ENCODE measurements around the gene AHNAK2. TPM values are rescaled to one million over a fixed set of nuclear protein-coding genes. Genes with fewer than 3 reads are reported as not detected.

The AHNAK2 gene
- total RNA-seq, 1 experiment from 2014 or later, result 191 TPM

DNA sequence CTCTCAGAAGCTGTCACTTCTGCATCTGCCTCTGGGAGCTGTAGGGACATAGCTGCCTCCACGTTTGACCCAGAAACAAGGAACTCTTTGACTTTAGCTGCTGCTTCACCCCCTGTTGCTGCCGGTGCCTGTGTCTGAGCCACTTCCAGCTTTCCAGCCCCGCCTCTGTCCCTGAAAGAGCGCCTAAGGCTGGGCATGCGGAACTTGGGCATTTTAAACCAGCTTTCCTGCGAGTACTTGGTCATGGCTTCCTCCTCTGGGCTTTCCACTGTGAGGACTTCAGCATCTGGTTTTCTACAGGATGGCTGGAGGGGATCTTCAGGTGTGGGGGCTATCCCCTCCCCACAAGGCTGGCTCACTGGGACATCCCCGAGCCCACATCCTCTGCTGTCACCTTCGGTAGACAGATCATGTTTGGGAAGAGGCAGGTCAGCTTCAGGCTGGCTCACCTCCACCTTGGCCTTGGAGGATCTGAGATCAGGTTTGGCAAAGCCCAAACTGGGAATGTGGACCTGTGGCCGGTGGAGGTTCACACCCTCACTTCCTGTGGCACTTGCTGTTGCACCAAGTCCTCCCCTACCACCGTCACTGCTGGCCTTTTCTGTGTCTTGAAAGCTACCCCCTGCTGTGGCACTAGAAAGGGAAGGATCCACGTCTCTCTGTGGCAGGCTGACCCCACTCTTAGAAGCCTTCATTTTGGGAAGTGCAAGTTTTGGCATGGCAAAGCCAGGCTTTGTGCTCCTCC lies 38.3 kb downstream of the AHNAK2 start:
- DNase-seq (ENCODE audit: low spot score), result no peak

DNA sequence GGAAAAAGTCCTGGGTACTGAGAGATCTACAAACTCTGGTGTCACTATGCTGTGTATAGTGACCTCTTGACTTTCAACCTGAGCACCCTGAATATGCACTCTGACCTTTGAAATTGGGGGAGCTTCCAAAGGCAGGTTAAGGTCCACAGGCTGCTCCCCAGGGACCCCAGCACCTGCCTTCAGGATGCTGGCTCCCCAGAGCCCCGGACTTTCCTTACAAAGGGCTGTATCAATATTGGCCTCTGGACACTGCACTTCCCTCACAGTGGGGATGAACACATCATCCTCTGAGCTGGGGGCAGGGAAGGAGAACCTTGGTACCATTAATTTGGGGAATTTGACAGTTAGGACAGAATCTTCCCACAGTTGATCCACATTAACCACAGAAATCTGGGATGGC lies 39.2 kb downstream of the AHNAK2 start:
- DNase-seq (ENCODE audit: low spot score), result no peak

DNA sequence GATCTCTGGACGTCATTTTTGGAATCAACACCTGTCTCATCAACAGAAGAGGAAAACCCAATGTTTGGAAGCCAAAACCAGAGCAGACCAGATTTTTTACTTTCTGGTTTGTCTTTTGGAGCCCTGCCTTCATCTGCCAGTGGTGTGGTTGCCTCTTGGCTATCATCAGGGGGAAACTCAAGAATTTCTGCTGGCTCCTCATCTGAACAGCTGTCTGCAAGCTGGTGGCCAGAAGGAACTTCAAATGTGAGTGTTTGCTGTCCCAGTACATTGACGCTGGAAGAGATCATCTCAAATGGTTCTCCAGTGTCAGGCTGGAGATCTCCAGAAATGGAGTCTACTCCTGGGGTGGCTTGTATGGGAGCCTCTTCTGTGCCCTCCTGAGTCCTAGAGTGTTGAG lies 39.7 kb downstream of the AHNAK2 start:
- DNase-seq (ENCODE audit: low spot score), result no peak

DNA sequence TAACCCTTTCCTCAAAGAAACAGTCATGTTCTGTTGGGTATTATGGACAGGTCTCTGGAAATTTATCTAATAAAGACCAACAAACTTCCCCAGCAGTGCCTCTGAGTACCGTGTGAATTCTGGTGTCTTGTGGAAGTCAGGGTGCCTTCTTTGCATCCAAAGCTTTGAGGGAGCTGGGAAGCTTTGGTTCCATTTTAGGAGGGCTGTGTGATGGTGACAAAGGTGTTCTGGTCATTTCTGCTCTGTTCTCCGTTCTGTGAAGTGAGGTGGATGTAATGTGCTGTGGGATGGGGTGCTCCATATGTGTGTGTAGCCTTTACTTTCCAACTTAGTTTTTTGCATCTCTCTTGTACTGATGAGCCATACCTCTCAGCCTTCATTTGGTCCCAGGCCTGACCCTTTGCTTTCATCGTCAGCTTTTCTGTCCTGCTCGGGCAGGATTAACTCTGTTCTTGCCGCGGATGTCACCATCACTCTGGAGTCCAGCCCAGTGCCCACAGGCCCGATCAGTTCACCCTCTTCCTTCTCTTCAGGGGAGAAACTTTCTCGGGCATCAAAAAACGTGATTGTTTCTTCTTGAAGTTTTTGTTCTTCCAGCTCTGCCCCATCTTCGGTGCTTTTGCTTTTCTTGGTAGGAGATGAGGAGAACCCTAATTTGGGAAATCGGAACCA lies 40.3 kb downstream of the AHNAK2 start:
- no peak for DNase-seq (ENCODE audit: low spot score)

DNA sequence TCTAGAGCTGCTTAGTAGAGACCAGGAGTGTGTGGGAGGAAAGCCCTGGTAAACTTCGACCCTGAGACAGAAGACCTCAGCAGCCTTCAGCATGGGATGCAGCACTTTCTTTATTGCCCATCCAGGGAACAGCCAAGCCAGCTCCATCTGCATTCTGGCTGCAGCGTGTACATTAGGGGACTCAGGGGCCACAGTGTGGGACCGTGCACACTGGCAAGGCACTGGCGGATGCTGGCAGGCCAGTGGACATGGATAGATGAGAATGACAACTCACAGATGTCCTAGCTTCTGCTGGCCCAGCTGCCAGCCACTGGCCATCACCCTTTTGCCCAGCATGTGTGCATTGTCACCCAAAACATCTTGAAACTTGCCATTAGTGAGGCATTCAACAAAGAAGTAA lies 41.0 kb downstream of the AHNAK2 start:
- DNase-seq (ENCODE audit: low spot score), result no peak

DNA sequence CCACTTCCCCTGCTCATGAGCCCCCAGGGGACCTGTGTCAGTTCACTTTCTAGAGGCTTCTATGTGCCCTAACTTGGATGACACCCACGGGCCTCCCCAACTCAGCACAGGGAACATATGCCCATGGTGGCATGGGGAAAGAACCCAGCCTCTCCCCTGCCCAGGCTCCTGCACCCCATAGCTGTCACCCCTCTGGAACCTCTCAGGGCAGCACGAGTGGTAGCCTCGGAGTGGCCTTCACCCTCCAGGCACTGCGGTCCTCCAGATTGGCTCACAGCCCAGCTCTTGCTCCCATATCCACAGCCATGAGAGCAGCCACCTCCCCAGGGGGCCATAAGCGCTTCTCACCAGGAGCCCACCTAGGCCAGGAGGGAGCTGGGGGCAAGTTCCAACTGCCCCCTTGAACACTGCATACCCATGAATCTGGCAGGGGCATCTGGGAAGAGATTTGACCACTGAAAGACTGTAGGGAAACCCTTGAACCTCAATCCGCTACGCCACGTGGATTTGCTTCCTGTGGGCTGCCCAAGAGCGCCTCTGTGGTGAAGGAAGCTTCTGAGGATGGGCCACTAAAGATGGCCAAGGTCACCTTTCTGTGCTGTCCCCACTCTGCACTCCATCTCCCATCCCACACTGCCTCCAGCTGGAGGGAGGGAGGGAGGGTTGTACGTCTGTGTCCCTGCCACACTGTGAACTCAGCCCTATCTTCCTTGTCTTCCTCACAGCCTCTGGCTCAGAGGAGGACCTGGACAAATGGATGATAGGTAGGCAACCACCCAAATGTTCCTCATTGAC lies 41.6 kb downstream of the AHNAK2 start:
- no peak for DNase-seq (ENCODE audit: low spot score)

DNA sequence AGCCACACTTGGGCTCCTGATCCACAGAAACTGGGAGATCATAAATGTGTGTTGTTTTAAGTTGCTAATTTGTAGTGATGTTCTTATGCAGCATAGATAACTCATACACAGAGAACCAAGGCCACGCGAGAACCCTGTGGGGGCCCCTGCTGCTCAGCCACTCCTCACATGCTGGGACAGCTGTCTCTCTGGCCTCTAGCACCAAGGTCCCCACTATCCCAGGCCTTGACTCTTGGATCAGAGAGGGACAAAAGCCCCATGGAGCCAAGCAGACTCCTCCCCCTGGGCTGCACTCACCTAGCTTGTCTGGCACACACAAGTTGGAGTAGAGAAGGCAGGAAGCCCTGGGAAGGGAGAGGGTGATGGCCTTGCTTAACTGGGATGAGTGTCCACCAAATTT lies 42.2 kb downstream of the AHNAK2 start:
- DNase-seq (ENCODE audit: low spot score), result no peak

DNA sequence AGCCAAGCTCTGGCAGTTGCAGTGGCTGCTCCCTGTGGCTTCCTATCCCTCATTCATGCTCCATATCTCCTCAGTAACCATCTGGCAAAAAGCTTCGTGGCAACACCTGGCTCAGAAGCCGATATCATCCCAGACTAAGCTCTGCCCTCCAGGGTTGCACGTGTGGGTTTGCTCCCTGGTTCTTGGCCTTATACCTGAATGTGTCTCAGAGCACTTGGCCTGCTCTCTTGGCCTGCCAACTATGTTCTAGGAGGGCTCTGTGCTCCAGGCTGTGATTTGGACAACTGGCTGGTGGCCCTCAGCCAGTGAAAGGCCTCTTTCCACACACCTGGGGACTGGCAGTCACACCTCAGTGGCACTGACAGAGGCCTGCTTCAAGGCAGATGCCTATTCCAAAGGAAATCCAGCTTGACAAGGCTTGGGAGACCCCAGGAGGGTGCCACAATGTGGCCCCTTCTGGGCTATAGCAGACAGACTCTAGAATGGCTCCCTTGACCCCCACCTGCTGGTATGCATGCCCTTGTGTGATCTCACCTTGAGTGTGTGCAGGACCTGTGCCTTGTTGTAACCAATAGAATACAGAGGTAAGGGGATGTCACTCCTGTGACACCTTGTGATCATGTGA lies 43.0 kb downstream of the AHNAK2 start:
- no peak for DNase-seq (ENCODE audit: low spot score)

DNA sequence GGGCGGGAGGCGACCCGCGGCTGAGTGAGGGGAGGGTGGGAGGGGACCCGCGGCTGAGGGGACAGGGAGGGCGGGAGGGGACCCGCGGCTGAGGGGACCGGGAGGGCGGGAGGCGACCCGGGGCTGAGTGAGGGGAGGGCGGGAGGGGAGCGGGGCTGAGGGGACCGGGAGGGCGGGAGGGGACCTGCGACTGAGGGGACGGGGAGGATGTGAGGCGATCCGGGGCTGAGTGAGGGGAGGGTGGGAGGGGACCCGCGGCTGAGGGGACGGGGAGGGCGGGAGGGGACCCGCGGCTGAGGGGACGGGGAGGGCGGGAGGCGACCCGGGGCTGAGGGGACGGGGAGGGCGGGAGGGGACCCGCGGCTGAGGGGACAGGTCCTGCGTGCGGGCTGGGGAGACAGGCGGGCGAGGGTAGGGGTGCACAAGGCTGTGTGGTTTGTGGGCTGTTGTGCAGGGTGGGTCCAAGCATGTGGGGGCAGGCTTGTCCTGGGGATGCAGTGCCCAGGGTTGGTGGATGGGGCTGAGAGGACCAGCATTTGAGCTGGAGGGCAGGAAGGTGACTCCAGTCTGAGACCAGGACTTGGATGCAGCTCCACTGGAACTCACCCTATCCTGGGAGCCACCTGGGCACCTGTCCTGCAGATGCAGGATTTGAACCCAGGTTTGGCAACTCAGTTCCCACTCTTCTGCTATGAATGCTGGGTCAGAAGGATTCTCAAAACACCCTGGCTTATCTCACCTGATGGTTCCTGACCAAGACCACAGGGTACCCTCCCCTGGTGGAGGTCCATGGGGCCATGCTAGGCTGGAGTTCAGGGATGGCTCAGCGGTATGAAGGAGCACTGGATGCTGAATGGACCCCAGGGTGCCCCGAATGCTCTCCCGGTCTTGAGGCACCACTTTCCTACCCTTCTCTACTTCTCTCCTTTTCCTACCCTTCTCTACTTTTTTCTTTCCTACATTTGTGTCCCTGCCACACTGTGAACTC lies 44.1 kb downstream of the AHNAK2 start:
- DNase-seq (ENCODE audit: low spot score), result no peak

DNA sequence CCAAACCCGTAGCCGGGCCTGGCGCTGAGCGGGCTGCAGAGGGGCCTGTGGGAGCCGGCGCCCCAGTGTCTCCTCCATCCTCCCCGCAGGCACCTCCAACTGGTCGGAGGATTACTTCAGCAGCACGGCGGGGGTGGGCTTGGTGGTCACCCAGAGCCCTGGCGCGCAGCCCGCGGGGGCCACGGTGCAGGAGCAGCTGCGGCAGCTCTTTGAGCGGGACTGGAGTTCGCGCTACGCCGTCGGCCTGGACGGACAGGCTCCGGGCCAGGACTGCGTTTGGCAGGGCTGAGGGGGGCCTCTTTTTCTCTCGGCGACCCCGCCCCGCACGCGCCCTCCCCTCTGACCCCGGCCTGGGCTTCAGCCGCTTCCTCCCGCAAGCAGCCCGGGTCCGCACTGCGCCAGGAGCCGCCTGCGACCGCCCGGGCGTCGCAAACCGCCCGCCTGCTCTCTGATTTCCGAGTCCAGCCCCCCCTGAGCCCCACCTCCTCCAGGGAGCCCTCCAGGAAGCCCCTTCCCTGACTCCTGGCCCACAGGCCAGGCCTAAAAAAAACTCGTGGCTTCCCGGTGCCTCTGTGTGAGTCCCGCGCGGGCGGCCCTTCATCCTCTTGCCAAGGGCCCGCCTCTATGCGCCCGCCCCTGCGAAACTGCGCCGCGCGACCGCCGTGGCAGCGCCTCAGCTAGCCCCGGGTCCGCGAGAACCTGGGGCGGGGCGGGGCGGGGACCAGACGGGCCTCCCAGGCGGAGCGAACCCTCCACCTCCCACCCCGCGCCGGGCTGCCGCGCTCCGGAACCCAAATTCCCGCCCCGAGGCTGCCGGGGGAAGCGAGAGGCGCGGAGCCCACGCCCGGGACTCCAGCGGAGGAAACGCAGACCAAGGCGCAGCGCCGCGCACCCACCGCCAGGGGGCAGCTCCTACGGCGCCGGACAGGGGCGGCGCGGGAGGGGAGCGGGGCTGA lies 45.2 kb downstream of the AHNAK2 start:
- peak; percentile 22 for DNase-seq (ENCODE audit: low spot score)

DNA sequence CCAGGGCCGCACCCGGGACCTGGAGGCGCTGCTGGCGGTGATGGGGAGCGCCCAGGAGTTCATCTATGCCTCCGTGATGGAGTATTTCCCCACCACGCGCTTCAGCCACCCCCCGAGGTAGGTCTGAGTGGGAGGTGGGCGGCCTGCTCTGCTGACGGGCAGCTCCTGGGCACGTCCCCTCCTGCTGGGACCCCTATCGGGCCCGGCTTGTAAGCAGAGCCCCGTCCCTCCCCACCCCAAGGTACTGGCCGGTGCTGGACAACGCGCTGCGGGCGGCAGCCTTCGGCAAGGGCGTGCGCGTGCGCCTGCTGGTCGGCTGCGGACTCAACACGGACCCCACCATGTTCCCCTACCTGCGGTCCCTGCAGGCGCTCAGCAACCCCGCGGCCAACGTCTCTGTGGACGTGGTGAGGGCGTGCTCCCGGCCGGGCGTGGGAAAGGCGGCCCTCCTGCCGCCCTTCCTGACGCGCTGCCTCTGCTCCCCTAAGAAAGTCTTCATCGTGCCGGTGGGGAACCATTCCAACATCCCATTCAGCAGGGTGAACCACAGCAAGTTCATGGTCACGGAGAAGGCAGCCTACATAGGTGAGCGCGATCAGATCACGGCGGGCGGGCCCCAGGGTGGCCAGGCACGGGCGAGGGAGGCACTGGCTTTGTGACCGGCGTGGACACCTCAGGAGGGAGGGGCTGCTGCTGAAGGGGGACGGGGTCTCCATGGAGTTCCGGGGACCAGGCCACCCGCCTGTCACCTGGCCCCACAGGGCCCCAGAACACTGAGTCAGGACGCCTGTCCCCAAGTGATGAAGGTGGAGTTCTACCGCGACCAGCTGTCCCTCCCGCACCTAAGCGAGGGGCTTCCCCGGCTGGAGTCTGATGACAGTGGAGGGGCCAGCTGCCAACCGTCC lies 46.2 kb downstream of the AHNAK2 start:
- no peak for DNase-seq (ENCODE audit: low spot score)

DNA sequence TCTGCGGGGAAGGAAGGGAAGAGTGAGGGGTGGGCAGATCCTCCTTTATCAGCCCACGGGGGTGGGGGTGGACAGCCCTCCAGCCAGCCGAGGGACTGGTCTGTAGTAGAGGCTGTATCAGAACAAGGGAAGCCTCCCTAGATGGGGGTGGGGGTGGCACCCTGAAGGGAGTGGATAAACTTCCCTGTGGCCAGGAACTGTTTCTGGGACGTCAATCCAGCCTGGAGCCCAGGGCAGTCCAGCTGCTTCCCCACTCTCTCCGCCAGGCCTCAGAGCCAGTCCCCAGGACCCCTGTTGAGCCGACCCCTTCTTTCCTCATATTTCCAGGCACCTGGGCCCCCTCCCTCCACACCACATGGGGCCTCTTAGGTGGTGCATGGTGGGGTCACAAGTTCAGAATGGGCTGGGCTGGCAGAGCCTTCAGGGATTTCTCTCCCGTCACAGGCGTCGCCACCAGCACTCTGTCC lies 46.8 kb downstream of the AHNAK2 start:
- DNase-seq (ENCODE audit: low spot score), result no peak

DNA sequence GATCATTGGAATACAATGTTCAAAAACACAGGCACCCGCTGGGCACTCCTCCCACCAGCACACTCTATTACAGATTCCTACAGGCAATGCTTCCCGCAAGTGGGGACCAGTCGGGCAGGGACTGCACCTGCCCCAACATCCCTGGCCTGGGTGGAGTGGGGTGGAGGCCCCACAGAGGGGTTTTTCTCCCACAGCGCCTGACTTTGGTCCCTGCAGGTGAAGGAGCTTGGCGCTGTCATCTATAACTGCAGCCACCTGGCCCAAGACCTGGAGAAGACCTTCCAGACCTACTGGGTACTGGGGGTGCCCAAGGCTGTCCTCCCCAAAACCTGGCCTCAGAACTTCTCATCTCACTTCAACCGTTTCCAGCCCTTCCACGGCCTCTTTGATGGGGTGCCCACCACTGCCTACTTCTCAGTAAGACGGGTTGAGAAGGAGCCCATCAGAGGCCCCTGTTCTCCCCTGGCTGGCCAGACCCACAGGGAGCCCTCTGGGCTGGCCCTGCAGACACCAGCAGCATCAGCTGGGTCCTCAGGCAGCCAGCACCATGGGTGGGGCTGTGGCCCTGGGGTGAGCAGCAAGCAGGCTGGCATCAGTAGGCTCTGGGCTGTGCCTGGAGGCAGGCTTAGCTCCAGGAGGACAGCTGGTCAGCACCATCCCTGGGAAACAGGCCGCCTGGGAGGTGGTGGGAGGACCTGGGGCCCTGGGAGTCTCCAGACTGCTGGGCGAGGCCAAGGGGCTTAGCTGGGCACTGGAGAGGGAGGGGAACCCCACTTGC lies 47.5 kb downstream of the AHNAK2 start:
- DNase-seq (ENCODE audit: low spot score), result no peak

DNA sequence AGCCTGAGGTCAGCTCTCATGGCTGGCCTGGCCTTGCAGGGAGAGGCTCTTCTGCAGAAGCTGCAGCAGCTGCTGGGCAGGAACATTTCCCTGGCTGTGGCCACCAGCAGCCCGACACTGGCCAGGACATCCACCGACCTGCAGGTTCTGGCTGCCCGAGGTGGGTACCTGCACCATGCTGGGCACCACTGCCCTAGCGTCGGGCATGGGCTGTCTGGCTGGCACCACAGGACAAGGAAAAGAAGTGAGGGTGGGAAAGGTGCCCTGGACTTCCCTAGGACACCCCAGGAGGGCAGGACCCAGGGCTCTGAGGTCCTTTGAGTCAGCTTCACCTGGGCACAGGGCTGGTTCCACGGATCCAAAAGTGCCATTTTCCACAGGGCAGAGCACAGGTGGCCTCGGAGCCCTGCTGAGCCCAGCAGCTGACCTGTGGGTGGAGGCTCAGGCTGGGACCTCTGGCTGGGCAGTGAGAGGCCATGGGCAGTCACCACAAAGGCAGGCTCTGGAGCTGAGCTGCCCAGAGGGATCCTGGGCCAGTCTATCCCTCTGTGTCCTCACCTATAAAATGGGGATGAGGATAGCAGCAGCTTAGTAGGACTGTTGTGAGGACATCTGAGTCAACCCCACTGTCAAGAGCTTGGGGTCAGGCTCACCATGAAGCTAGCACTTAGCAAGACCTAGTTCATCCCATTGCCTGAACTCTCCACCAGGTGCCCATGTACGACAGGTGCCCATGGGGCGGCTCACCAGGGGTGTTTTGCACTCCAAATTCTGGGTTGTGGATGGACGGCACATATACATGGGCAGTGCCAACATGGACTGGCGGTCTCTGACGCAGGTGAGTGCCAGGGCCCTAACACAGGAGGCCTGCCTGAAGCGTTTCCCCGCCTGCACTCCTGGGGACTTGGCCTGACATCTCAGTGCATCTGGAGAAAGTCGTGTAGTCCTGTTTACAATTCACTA lies 48.6 kb downstream of the AHNAK2 start:
- no peak for DNase-seq (ENCODE audit: low spot score)

DNA sequence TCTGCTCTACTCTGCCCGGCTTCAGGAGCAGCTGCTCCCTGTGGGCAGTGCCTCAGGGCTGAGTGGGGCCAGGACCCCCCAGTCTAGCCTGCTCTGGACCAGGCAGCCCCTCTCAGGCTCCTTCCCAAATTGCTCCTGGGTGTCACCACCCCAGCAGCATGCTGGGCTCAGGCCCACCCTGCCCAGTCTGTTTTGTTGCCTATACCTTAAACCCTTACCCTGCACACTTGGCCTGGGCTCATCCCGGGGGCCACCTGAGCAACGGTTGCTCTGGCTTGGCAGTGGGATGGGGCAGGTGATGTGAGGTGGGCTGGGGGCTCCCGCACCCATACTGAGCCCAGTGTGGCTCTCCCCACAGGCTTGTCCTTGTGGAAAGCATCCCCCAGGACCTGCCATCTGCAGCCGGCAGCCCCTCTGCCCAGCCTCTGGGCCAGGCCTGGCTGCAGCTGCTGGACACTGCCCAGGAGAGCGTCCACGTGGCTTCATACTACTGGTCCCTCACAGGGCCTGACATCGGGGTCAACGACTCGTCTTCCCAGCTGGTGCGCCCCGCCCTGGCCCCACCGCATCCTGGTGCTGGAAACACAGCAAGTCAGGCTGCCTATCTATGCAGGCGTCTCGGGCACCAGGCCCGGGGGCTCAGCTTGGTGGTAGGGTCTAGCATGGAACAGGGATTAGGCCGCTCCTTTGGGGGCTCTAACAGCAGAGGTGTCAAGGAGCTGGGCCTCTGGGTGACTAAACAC lies 49.6 kb downstream of the AHNAK2 start:
- DNase-seq (ENCODE audit: low spot score), result no peak

DNA sequence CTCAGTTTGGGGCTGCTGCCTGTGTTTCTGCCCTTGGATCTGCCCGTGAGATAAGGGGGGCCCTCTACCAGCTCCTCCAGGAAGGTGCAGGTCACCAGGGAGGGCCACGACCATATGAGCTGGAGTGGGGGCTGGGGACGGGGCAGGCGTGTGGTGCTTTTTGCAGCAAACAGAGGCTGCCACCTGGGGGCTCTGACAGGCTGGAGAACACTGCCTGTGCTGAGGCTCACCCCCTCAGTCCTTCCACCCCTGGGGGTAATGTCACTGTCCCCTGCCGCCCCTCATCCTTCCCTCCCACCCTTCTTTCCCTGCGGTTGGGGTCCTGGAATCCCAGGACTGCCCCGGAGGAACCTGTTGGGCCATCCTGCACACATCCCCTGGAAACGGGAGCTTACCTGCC lies 50.3 kb downstream of the AHNAK2 start:
- no peak for DNase-seq (ENCODE audit: low spot score)

Data from A172 (cell line).